Colonic mucosa (tissue), 4 donors: ENCODE measurements around the gene OR51D1. TPM values are rescaled to one million over a fixed set of nuclear protein-coding genes. Genes with fewer than 3 reads are reported as not detected.

Experiments used
- DNase-seq: peaks from one replicate; pipeline ENCODE4 v3.0.0-alpha.2; 2020
- H3K27ac ChIP-seq: fragments of 200-600 bp; one replicate; pipeline ENCODE4 v1.8.0; 2021
- H3K27me3 ChIP-seq: fragments of 200-600 bp; one replicate; pipeline ENCODE4 v1.8.0; 2021
- H3K36me3 ChIP-seq: fragments of 200-600 bp; one replicate; pipeline ENCODE4 v1.8.0; 2021
- H3K4me1 ChIP-seq: fragments of 200-600 bp; one replicate; pipeline ENCODE4 v1.8.0; 2021; ENCODE audit warnings: mild to moderate bottlenecking
- H3K4me3 ChIP-seq: fragments of 200-600 bp; one replicate; pipeline ENCODE4 v1.8.0; 2021
- H3K9ac ChIP-seq, 2 donors: one replicate each; pipeline ENCODE4 v1.7.0; 2013; ENCODE audit warnings: control low read depth in 2 of 2, low read depth in 2 of 2, low read length in 2 of 2
- H3K9me3 ChIP-seq: fragments of 200-600 bp; one replicate; pipeline ENCODE4 v1.8.0; 2021
- intact Hi-C: fragments of 100-400 bp; cut with DNase I; formaldehyde crosslinking; loops from one replicate; pipeline ENCODE4 v1.14.1; 2022
- total RNA-seq, 2 donors: library from RNA; stranded (reverse); fragmentation: NEBNext Ultra II Directional in 1 of 2; extraction: Animal tissue kit (Norgen Biotek cat#: 25700) in 1 of 2; gene quantifications; one replicate each; pipeline ENCODE4 v1.2.1, GENCODE V29; 2021
- TF ChIP-seq, protein P1 (sequence below): fragments of 200-600 bp; IDR thresholded peaks from one replicate; pipeline ENCODE4 v1.8.0; 2022; ENCODE audit warnings: antibody characterized with exemption, mild to moderate bottlenecking
- donor health status: healthy.
- donor health status: DM: no; HTN: no; CAD: no.
- donor health status: DM: no; HTN: no; CAD: no.

Gene OR51D1
- total RNA-seq, 2 donors from 2014 or later, result not detected

GRCh38 chr11:4647766-4648165 lies 10.5 kb downstream of the OR51D1 start:
- DNase-seq, result no peak
- Histone ChIP-seq H3K27me3 (no peaks in the 10 kb centered on the region), H3K27ac (no peak overlapping the region), H3K4me1 (no peaks in the 10 kb centered on the region), H3K9me3 (no peaks in the 10 kb centered on the region), H3K9ac (no peak overlapping the region), H3K4me3 (no peak overlapping the region), H3K36me3 (no peaks in the 10 kb centered on the region)
- TF ChIP-seq, protein P1, sequence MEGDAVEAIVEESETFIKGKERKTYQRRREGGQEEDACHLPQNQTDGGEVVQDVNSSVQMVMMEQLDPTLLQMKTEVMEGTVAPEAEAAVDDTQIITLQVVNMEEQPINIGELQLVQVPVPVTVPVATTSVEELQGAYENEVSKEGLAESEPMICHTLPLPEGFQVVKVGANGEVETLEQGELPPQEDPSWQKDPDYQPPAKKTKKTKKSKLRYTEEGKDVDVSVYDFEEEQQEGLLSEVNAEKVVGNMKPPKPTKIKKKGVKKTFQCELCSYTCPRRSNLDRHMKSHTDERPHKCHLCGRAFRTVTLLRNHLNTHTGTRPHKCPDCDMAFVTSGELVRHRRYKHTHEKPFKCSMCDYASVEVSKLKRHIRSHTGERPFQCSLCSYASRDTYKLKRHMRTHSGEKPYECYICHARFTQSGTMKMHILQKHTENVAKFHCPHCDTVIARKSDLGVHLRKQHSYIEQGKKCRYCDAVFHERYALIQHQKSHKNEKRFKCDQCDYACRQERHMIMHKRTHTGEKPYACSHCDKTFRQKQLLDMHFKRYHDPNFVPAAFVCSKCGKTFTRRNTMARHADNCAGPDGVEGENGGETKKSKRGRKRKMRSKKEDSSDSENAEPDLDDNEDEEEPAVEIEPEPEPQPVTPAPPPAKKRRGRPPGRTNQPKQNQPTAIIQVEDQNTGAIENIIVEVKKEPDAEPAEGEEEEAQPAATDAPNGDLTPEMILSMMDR, result no peak
- intact Hi-C loops, result no loop called here

GRCh38 chr11:4654635-4655369 lies 17.5 kb downstream of the OR51D1 start:
- no peak overlapping the region for H3K9ac ChIP-seq
- H3K27me3 ChIP-seq, result no peaks in the 10 kb centered on the region
- no peaks in the 10 kb centered on the region for H3K36me3 ChIP-seq
- no peak overlapping the region for H3K27ac ChIP-seq
- H3K4me1 ChIP-seq, result no peaks in the 10 kb centered on the region
- TF ChIP-seq, protein P1, result no peak
- intact Hi-C loops, result no loop called here
- H3K9me3 ChIP-seq, result no peaks in the 10 kb centered on the region
- no peak for DNase-seq
- no peak overlapping the region for H3K4me3 ChIP-seq

- no peaks in the 10 kb centered on the region for H3K27me3 ChIP-seq
- H3K27ac ChIP-seq, result no peak overlapping the region
- no peaks in the 10 kb centered on the region for H3K36me3 ChIP-seq
- TF ChIP-seq, protein P1, result no peak
- no peak overlapping the region for H3K4me3 ChIP-seq
- no peaks in the 10 kb centered on the region for H3K9me3 ChIP-seq
- intact Hi-C loops, result no loop called here
- no peaks in the 10 kb centered on the region for H3K4me1 ChIP-seq
- no peak for DNase-seq
- H3K9ac ChIP-seq, result no peak overlapping the region
Measured at GRCh38 chr11:4658629-4659445, 21.6 kb downstream of the OR51D1 start.

- DNase-seq, result no peak
- no peak overlapping the region for H3K9ac ChIP-seq
- H3K9me3 ChIP-seq, result no peaks in the 10 kb centered on the region
- no peaks in the 10 kb centered on the region for H3K27me3 ChIP-seq
- TF ChIP-seq, protein P1, result no peak
- intact Hi-C loops, result no loop called here
- no peak overlapping the region for H3K4me3 ChIP-seq
- H3K4me1 ChIP-seq, result no peaks in the 10 kb centered on the region
- H3K27ac ChIP-seq, result no peak overlapping the region
- no peaks in the 10 kb centered on the region for H3K36me3 ChIP-seq
Measured at GRCh38 chr11:4662876-4663275, 25.6 kb downstream of the OR51D1 start.

DNA sequence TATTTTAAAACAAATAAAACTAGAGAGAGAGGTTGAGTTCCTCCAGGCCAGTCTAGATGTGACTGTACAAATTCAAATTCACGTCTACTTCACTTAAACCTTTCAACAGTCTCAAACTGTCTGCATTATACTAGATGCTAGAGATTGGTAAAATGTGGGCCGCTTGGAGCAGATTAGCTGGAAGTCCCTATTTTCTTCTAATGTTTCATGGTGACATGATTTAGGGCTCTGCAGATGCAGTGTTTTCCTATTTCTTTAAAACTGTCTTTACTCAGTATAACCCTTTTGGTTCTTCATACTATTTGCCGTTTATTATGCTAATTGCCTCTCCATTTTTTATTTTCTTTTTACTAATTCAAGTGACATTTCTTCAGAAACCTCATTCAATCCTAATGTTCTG lies 26.9 kb downstream of the OR51D1 start:
- Histone ChIP-seq H3K9ac (no peak overlapping the region), H3K4me3 (no peak overlapping the region), H3K27ac (no peak overlapping the region), H3K27me3 (no peaks in the 10 kb centered on the region), H3K4me1 (no peaks in the 10 kb centered on the region), H3K36me3 (no peaks in the 10 kb centered on the region), H3K9me3 (no peaks in the 10 kb centered on the region)
- intact Hi-C loops, result no loop called here
- DNase-seq, result no peak
- TF ChIP-seq, protein P1, result no peak
